Measurements from ENCODE around the gene ABCA2. TPM values are rescaled to one million over a fixed set of nuclear protein-coding genes. Genes with fewer than 3 reads are reported as not detected.

Gene ABCA2
- total and polyA plus RNA-seq, 2 experiments from 2014 or later = 30.5 to 56.7 TPM

DNA sequence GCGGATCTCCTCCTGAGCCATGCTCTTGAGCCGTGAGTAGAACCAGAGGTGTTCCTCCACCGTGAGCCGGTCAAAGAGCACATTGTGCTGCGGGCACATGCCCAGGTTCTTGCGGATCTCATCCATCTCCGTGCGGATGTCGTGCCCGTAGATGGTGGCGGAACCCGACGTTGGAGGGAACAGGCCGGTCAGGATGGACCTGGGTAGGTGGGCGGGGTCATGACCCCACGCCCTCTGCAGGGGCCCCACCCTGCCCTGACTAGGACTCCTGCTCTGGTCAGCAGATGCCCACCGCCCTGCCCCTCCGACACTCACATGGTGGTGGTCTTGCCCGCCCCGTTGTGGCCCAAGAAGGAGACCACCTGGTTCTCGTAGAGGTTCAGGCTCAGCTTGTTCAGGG lies 12.1 kb downstream of the ABCA2 start:
- no peak for TF ChIP-seq CTCF (IDR thresholded peaks at IDR 0.05; ENCODE audit: low read depth, low read length)
- Histone ChIP-seq H3K9me3 (ENCODE audit: low read depth) (no peaks in the 10 kb centered on the region), H3K27ac (no peak overlapping the region), H3K4me3 (no peak overlapping the region), H3K36me3 (peaks cover 12% of the 10 kb centered on the region), H3K27me3 (no peaks in the 10 kb centered on the region), H3K4me1 (ENCODE audit: low read depth) (no peaks in the 10 kb centered on the region)
- DNase-seq (ENCODE audit: low read depth in 1 of 2, low spot score in 1 of 2) = no peak

DNA sequence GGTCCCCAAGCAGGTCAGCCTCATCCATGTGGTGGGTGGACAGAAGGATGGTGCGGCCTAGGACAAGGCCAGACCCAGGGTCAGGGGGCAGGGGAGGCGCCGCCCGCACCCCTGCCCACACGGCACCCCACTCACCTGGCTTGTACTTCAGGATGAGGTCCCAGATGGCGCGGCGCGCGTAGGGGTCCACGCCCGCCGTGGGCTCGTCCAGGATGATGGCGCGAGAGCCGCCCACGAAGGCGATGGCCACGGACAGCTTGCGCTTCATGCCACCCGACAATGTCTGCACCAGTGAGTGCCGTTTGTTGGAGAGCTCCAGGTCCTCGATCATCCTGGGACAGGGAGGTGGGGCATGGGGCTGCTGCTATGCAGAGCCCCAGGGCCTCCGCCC lies 12.5 kb downstream of the ABCA2 start:
- TF ChIP-seq CTCF (IDR thresholded peaks at IDR 0.05; ENCODE audit: low read depth, low read length) = no peak
- Histone ChIP-seq H3K4me3 (no peak overlapping the region), H3K36me3 (peaks cover 12% of the 10 kb centered on the region), H3K27me3 (no peaks in the 10 kb centered on the region), H3K4me1 (ENCODE audit: low read depth) (no peaks in the 10 kb centered on the region), H3K9me3 (ENCODE audit: low read depth) (no peaks in the 10 kb centered on the region), H3K27ac (no peak overlapping the region)
- no peak for DNase-seq (ENCODE audit: low read depth in 1 of 2, low spot score in 1 of 2)

- H3K27ac ChIP-seq = no peak overlapping the region
- no peak overlapping the region for H3K4me3 ChIP-seq
- DNase-seq (ENCODE audit: low read depth in 1 of 2, low spot score in 1 of 2) = no peak
- no peak for TF ChIP-seq CTCF (IDR thresholded peaks at IDR 0.05; ENCODE audit: low read depth, low read length)
- no peaks in the 10 kb centered on the region for H3K27me3 ChIP-seq
- peaks cover 12% of the 10 kb centered on the region for H3K36me3 ChIP-seq
- no peaks in the 10 kb centered on the region for H3K9me3 ChIP-seq (ENCODE audit: low read depth)
- no peaks in the 10 kb centered on the region for H3K4me1 ChIP-seq (ENCODE audit: low read depth)
These were observed 13.1 kb downstream of the ABCA2 start for GRCh38 chr9:137014776-137015539.

DNA sequence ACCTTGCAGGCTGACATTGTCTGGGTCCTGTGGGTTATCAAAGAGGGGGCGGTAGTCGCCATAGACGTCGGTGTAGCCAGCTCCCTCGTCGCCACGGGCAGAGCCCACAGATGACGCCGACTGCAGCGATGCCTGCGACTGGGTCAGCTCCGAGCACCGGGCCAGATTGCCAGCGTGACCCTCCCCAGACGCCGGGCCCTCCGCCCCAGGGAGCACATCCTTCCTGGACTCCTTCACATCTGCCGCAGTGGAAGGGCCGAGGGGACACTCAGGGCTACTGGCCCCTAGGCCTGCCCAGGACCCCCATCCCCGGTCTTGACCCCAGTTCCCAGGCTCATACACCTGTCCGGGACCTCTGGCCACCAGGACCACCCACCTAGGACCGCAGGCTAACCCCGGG lies 13.9 kb downstream of the ABCA2 start:
- DNase-seq (ENCODE audit: low read depth in 1 of 2, low spot score in 1 of 2) = no peak
- H3K9me3 ChIP-seq (ENCODE audit: low read depth) = no peaks in the 10 kb centered on the region
- no peaks in the 10 kb centered on the region for H3K4me1 ChIP-seq (ENCODE audit: low read depth)
- H3K36me3 ChIP-seq = peaks cover 12% of the 10 kb centered on the region
- no peak for TF ChIP-seq CTCF (IDR thresholded peaks at IDR 0.05; ENCODE audit: low read depth, low read length)
- H3K4me3 ChIP-seq = no peak overlapping the region
- H3K27me3 ChIP-seq = no peaks in the 10 kb centered on the region
- no peak overlapping the region for H3K27ac ChIP-seq

- no peak for TF ChIP-seq CTCF (IDR thresholded peaks at IDR 0.05; ENCODE audit: low read depth, low read length)
These were observed 14.5 kb downstream of the ABCA2 start for GRCh38 chr9:137013571-137013940.

More at GRCh38 chr9:137013571-137013940, 14.5 kb downstream of the ABCA2 start:
- Histone ChIP-seq H3K27ac (no peak overlapping the region), H3K4me3 (no peak overlapping the region), H3K9me3 (ENCODE audit: low read depth) (no peaks in the 10 kb centered on the region), H3K4me1 (ENCODE audit: low read depth) (no peaks in the 10 kb centered on the region), H3K36me3 (peaks cover 12% of the 10 kb centered on the region), H3K27me3 (no peaks in the 10 kb centered on the region)
- DNase-seq (ENCODE audit: low read depth in 1 of 2, low spot score in 1 of 2) = no peak

Data from cardiac muscle cell (in vitro differentiated cells and primary cell).